ENCODE results near the gene PAF1. TPM values are rescaled to one million over a fixed set of nuclear protein-coding genes. Genes with fewer than 3 reads are reported as not detected.

PAF1 gene
- total RNA-seq, 2 donors from 2014 or later = 34.8 to 54.3 TPM

GRCh38 chr19:39351537-39352064 lies 39.3 kb downstream of the PAF1 start:
- Histone ChIP-seq H3K4me3 (no peak overlapping the region), H3K9me3 (no peaks in the 10 kb centered on the region), H3K27ac (no peak overlapping the region), H3K36me3 (peaks cover 36% of the 10 kb centered on the region), H3K4me1 (peaks cover 0 to 20% of the 10 kb centered on the region in 2 donors), H3K27me3 (no peaks in the 10 kb centered on the region)
- DNase-seq (ENCODE audit: low spot score) = no peak
- TF ChIP-seq CTCF (IDR thresholded peaks at IDR 0.05) = no peak

- peaks cover 0 to 34% of the 10 kb centered on the region in 2 donors for H3K4me1 ChIP-seq
- no peak for TF ChIP-seq CTCF (IDR thresholded peaks at IDR 0.05)
- no peaks in the 10 kb centered on the region for H3K27me3 ChIP-seq
- peaks cover 22% of the 10 kb centered on the region for H3K36me3 ChIP-seq
- H3K27ac ChIP-seq = no peak overlapping the region
- no peak for DNase-seq (ENCODE audit: low spot score)
- no peak overlapping the region for H3K4me3 ChIP-seq
- no peaks in the 10 kb centered on the region for H3K9me3 ChIP-seq
Observed at GRCh38 chr19:39350156-39350555, 40.8 kb downstream of the PAF1 start.

- peaks cover 0 to 42% of the 10 kb centered on the region in 2 donors for H3K4me1 ChIP-seq
- H3K9me3 ChIP-seq = no peaks in the 10 kb centered on the region
- no peak for TF ChIP-seq CTCF (IDR thresholded peaks at IDR 0.05)
- H3K36me3 ChIP-seq = peaks cover 15% of the 10 kb centered on the region
- no peak for DNase-seq (ENCODE audit: low spot score)
- H3K4me3 ChIP-seq = no peak overlapping the region
- H3K27me3 ChIP-seq = no peaks in the 10 kb centered on the region
- no peak overlapping the region for H3K27ac ChIP-seq
Observed at GRCh38 chr19:39349326-39349725, 41.6 kb downstream of the PAF1 start.

DNA sequence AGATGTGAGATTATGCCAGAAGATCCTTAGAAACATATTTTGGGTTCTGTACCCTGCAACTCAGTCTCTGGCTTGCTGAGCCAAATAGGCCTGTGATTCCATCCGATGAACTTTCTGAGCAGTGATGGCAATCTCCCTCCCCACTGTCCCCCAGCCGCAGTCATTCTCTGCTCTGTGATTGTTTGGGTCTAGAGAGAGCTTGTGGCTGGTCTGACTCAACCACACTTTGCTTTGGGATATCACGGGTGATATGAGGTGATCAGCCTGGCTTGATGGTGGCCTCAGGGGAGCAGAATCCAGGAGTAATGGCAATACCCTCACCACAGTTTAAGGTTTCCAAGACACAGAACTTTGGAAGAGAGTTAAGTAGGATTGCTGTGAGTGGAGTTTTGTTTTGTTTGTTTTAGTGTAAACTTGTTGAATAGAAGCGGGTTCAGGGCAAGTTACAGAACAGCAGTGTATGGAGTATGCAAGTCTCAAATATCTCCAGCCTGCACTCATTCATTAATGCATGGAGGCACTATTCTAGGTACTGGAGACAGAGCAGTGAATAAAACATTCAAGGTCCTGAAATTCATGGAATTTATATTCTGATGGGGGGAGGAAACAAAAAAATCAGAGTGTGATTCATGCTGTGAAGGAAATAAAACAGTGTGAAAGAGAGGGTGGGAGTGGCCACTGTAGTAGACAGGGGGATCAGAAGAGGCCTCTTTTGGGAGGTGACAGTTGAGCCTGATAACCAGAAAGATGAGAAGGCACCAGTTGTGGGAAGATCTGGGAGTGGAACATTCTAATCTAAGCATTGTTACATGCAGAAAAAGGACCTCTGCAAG lies 43.4 kb downstream of the PAF1 start:
- DNase-seq (ENCODE audit: low spot score) = no peak
- no peaks in the 10 kb centered on the region for H3K9me3 ChIP-seq
- H3K4me1 ChIP-seq = peaks cover 0 to 59% of the 10 kb centered on the region in 2 donors
- no peaks in the 10 kb centered on the region for H3K27me3 ChIP-seq
- no peaks in the 10 kb centered on the region for H3K36me3 ChIP-seq
- TF ChIP-seq CTCF (IDR thresholded peaks at IDR 0.05) = no peak
- no peak overlapping the region for H3K4me3 ChIP-seq
- H3K27ac ChIP-seq = peak overlapping the region; percentile 11 to 26

- H3K4me3 ChIP-seq = no peak overlapping the region
- no peak for TF ChIP-seq CTCF (IDR thresholded peaks at IDR 0.05)
- no peak for DNase-seq (ENCODE audit: low spot score)
- no peaks in the 10 kb centered on the region for H3K27me3 ChIP-seq
- H3K9me3 ChIP-seq = no peaks in the 10 kb centered on the region
- H3K27ac ChIP-seq = no peak overlapping the region
- H3K4me1 ChIP-seq = peaks cover 0 to 59% of the 10 kb centered on the region in 2 donors
- no peaks in the 10 kb centered on the region for H3K36me3 ChIP-seq
Observed at GRCh38 chr19:39345956-39346355, 45.0 kb downstream of the PAF1 start.

All from right atrium auricular region (tissue), 2 donors.